Mesenteric fat pad (tissue), 1 donor: ENCODE results near the gene UBA7. TPM values are rescaled to one million over a fixed set of nuclear protein-coding genes. Genes with fewer than 3 reads are reported as not detected.

Experiments
- DNase-seq: peaks from one replicate; pipeline ENCODE4 v3.0.0-alpha.2; 2020; ENCODE audit warnings: low spot score
- total RNA-seq: library from RNA; stranded (reverse); fragmentation: NEBNext Ultra II Directional; extraction: Animal tissue kit (Norgen Biotek cat#: 25700); gene quantifications from one replicate; pipeline ENCODE4 v1.2.1, GENCODE V29; 2021
- donor health status: DM: yes; HTN: yes; CAD: no.

Gene UBA7
- total RNA-seq, 1 donor from 2014 or later: 38.2 TPM

DNA sequence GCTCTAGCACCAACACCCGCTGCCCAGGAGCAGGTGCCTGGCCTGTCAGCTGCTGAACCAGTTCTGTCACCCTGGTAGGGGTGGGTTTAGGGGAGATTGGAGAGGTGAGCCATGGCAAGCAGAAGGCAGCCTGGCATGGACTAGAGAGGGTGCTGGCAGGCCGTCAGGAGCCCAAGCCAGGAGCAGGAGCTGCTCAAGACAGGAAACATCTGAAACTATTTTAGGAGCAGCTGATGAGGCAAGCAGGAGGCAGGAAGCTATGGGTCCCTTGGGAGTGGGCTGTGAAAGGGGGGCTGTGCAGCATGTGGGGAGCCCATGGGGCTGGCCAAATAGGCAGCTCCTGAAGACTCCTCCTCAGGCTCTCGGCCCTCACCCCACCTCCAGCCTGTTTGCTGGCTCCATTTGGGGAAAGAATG is 8.4 kb downstream of the UBA7 start:
- DNase-seq: no peak

DNA sequence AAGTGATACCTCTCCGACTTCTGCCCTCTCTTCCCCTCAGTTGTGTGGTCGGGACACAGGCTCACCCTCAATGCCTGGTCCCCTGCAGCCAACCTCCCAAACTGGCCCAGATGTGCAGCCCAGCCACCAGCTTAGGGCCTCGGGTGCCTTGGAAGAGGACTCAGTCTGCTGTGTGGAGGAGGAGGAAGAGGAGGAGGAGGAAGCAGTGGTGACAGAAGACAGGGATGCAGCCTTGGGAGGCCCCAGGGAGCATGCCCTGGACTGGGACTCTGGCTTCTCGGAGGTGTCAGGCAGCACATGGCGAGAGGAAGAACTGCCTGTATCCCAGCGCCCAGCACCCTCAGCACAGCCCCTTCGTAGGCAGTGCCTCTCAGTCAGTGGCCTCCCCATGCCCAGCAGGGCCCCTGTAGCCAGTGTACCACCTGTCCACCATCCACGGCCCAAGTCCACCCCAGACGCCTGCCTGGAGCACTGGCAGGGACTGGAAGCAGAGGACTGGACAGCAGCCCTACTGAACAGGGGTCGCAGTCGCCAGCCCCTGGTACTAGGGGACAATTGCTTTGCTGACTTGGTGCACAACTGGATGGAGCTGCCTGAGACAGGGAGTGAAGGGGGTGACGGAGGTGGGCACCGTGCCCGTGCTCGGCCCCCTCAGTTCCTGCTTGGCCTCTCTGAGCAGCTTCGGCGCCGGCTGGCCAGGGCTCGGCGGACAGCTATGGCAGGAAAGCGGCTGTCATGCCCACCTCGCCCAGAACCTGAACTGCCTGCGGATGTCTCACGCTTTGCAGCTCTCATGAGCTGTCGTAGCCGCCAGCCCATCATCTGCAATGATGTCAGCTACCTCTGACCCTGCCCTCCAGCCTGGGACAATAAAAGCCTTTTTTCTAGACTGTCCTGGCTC is 9.4 kb downstream of the UBA7 start:
- no peak for DNase-seq

DNA sequence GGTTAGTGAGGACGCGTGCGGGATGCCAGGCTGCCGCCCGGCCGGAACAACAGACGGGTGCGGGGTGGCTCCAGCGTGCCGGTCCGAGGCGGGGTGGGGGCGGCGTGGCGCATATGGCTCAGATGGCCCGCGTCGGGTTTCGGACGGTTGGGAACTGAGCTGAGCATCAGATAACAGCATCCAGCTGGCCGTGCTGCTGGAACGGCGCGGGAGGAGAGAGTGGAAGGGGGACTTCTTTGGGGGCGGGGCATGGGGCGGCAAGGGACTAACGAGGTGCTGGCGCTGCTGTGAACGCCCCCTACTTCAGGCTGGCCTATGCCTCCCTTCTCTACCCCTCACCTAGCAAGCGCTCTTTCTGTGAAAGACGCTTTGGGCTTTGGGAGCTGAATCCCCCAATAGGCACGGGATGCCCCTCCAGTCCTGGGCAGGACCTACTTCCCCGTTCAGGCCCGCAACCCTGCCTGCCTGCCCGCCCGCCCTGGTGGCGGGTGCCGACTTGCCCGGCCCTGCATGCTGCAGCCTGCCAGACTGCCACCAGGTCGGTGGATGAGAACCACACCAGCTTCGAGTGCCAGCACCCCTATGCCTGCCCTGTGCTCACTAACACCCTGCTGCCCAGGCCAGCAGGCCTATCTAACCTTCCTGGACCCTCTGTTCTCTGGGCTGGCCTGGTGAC is 10.2 kb downstream of the UBA7 start:
- no peak for DNase-seq

- DNase-seq: peak; percentile 97
These were observed 10.9 kb downstream of the UBA7 start, which contains the start of gene INKA1 for GRCh38 chr3:49802719-49803464. TSS of gene INKA1 (plus strand) at chr3:49803261. CDS start at chr3:49803393, 132 bp downstream.

DNA sequence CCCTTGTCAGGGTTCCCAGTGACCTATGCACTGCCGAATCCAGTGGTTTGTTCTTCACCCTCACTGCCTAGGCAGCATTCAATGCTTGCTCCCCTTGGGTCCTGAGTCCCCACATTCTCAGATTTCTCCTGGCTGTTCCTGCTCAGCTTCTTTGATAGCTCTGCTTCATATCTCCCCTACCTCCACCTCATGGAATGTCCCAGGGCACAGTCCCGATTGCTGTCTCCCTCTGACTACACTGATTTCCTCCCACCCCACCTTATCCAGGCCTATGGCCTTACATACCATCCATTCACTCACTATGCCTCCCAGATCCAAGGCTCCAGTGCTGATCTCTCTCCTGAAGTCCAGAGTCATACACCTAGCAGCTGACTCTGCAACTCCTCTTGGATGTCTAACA is 12.6 kb downstream of the UBA7 start:
- DNase-seq: no peak

DNA sequence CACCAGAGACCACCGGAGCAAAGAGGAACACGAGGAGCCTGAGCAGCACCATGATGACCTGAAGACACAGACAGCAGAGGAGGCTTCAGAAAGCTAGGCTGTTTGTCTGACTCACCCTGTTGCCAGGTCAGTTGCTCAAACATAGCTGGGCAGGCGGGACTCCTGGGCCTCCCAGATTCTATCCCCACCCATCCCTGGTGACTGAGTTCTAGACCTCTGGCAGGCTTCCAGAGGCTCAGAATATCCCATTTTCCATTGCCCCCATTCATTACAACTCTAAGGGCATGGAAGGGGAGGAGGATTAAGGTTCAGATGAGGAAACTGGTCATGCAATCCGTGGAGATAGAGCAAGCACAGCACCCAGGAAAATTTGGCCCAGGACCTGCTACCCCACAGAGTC is 14.0 kb downstream of the UBA7 start, which contains the start of gene CDHR4:
TSS of gene CDHR4 (minus strand) at position 113 of the 400 bp plus-strand sequence. CDS start at position 52, 61 bp downstream.
- no peak for DNase-seq

GRCh38 chr3:49799105-49799504 is 14.6 kb downstream of the UBA7 start:
- DNase-seq: no peak

DNA sequence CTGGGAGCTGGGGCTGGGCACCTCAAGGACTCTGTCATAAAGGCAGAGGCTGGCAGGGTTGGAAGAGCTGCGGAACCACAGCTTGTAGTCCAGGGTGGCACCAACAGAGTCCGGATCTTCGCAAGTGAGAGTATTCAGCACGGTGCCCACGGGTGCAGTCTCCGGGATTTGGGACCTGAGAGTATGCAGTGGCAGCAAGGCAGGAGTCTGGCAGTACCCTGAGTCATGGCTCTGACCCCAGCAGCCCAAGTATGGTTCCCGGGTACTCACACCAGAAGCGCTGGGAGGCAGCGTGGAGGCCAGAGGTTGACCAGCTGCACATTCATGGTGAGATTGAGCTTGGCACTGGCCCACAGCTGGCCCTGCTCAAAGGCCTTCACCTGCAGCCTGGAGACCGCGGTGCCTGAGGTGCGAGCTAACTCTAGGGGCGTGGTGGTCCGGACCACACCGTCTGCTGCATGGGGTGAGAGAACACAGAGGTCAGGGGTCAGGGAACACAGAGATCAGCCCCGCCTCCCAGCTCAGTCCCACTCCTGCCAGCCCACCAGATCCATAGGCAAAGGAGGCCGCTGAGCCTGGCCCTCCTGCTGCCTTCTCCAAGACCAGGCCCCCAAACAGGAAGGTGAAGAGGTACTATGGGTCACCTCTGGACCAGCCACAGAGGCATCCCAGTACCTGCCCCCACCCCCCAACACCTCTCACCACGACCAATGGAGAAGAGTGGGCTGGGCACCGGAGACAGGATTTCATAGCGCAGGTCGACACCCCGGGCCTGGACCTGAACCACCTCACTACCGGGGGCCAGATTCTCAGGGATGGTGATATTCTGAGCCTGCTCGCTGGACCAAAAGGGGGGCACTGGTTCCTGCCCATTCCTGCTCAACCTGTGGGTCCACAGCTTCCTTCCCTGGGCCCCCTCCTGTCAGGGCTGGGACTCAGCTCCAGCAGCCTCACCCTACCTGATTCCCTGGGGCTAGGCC is 18.5 kb downstream of the UBA7 start:
- DNase-seq: no peak

- DNase-seq: no peak
These were observed 19.3 kb downstream of the UBA7 start for GRCh38 chr3:49794431-49794830.

DNA sequence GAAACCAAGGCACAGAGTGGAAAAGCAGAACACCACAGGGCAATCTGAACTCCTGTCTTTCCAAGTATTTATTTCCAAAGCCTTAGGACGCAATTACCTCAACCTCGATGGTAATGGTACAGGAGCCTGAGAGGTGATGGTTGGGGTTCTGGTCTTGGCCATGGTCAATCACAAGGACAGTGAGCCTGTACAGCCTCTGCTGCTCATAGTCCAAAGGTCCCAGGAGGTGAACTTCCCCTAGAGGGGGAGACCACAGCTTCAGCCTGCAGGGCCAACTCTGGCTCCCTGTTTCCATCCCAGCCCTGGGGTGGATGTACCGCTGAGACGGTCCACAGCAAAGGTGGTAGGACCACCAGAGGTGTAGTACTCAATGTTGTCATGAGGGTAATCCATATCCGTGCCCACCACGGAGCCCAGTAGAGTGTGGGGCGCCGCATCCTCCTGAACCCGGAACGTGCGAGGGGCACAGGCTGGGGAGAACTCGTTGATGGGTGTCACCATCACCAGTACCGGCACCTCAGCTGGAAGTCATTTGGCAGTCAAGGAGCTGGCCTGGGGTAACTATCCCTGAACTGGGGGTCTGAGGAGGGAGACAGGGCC is 20.2 kb downstream of the UBA7 start:
- DNase-seq: no peak

GRCh38 chr3:49792371-49793150 is 21.2 kb downstream of the UBA7 start:
- DNase-seq: peak; percentile 43

DNA sequence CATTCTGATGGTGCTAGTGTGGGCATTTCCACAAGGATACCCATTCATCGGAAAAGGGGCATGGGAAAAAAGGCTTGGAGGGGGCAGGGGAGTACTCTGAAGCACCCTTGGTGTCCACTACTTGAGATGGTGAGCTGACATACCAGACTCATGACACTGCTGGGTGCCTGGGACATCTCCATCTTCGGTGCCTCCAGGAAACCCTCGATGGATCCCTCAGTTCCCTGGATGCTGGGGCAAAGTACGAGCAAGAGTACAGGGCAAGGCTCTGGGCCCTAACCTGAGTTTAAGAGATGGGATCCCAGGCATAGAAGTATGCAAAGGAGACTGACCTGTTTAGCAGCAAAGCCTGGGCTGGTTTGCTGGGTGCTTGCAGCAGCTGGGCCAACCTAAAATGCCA is 22.2 kb downstream of the UBA7 start:
- DNase-seq: peak; percentile 55

DNA sequence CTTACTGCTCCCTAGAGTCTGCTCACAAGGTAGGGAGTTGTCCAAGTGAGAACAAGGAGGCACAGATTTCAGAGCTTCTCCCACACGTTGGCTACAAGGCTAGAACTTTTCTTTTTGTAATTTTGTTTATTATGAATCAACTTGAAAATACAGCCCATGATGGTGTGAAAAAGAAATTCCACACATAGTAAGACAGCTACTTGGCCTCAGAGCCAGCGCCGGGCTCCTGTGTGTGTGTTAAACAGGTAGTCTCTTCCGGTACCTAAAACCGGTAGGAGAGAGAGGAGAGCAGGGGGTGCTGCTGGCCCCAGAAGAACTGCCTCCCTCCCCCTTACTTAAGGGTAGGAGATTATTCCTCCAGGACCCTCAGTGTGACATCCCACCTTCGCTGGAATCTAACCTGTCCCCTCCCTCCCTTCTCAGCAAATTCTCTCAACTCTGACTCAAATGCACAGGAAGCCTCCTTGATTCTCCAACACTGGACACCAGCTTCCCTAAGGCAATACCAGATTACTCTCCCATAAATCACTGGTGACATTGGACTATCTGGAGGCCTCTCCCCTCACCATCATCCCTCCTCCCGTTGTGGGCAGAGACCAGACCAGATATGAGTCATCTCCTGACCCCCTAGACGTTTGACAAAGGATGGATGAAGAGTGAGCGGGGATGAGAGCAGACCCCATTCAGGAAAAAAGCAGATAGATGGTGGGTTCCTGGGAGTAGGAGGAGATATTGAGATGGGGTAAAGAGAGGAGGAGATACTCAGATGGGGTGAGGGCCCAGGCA is 22.9 kb downstream of the UBA7 start:
- DNase-seq: no peak

DNA sequence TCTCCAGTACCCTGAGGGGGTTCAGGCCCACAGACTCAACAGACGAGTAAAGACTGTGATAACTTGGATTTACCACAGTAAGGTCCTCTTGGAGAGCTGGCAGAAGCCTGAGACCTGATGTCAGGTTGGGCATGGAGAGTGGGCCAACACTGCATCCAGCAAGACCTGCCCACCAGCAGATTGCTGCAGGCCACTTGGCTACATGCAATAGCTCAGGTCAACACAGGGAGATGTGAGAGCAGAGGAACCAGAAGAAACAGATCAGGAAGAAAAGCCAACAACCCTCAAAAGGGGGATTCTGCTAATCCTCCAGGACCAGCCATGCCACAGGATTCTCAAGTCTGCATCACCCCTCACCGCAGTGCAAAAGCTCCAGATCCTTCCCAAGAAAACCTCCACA is 25.7 kb downstream of the UBA7 start:
- peak; percentile 11 for DNase-seq

GRCh38 chr3:49787536-49787935 is 26.2 kb downstream of the UBA7 start:
- DNase-seq: no peak

GRCh38 chr3:49787182-49787464 is 26.6 kb downstream of the UBA7 start:
- peak; percentile 59 for DNase-seq

DNA sequence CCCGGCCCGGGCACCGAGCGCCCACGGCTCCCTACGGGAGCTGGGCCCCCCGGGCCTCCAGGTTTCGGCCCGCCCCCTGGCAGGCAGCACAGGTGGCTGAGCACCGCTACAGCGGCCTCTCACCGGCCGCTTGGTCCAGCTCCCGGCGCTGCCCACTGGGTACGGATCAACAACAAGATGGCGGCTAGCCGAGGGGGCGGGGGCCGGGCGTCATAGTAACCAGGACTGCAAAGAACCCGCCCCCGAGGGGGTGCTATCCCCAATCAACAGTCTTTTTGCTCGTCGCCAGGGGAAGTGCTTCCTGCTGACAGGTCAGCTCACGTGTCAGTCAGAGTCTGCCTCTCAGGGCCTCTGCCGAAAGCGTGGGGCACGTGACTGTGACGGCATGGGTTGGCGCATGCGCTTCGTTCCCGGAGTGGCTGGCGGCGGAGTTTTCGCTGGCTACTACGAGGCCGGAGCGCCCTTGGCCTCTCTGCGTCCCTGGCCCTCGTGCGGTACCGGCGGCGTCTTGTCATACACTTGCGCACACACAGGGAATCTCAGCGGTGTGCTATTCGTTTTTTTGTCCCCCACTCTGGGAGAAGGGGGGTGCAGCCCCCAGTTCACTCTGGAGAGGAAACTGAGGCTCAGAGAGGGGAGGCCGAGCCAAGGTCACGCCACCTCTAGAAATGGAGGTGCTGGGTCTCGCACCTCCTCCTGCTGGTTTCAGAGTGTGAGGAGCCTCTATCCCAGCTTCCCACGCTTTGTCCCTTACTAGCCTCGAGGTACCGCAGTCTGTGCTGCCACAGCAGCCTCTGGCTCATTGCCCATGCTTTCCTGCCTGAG is 27.2 kb downstream of the UBA7 start, which contains the start of gene IP6K1:
TSS of gene IP6K1 (minus strand) at position 186 of the 825 bp plus-strand sequence. CDS start 38,502 bp downstream, outside the sequence.
- DNase-seq: peak; percentile 100
